Ovary (tissue), 9 donors: ENCODE measurements around the gene RASA3. TPM values are rescaled to one million over a fixed set of nuclear protein-coding genes. Genes with fewer than 3 reads are reported as not detected.

Source experiments
- DNase-seq, 5 donors: peaks; one replicate each; pipeline ENCODE4 v3.0.0-alpha.2; 2019 to 2020
- H3K27ac ChIP-seq, 2 donors: fragments of 200-600 bp; one replicate each; pipeline versions ENCODE4 v1.5.1 to v1.8.0; 2019 to 2022
- H3K27me3 ChIP-seq: fragments of 200-600 bp; one replicate; pipeline ENCODE4 v1.8.0; 2022
- H3K36me3 ChIP-seq: fragments of 200-600 bp; sonication (generic); one replicate; pipeline ENCODE4 v1.5.1; 2019
- H3K4me1 ChIP-seq: one replicate; pipeline ENCODE4 v1.8.1; 2013; ENCODE audit warnings: mild to moderate bottlenecking, moderate library complexity; ENCODE audit not compliant: insufficient read depth
- H3K4me3 ChIP-seq: fragments of 200-600 bp; sonication (generic); one replicate; pipeline ENCODE4 v1.5.1; 2017
- H3K9me3 ChIP-seq, 2 donors: fragments of 200-600 bp in 1 of 2; sonication (generic) in 1 of 2; one replicate each; pipeline versions ENCODE4 v1.5.1 to v1.8.1; 2013 to 2019; ENCODE audit warnings: mild to moderate bottlenecking in 1 of 2, moderate library complexity in 1 of 2
- CTCF ChIP-seq, 3 donors: fragments of 450-650 bp in 2 of 3; fragments of 200-600 bp in 1 of 3; IDR thresholded peaks; one replicate each; pipeline versions ENCODE4 v1.5.1 to v1.8.0; 2016 to 2022; ENCODE audit warnings: antibody characterized with exemption in 3 of 3, mild to moderate bottlenecking in 1 of 3
- EP300 ChIP-seq: sonication (generic); formaldehyde crosslinking; IDR thresholded peaks from one replicate; pipeline ENCODE4 v1.6.1; 2017; ENCODE audit warnings: antibody characterized with exemption
- POLR2A ChIP-seq: fragments of 450-650 bp; IDR thresholded peaks from one replicate; pipeline ENCODE4 v1.6.1; 2017; ENCODE audit warnings: antibody characterized with exemption, mild to moderate bottlenecking, moderate library complexity
- WGBS, 3 donors: extraction: QIAGEN DNeasy Blood & Tissue Kit in 1 of 3; methylation state at CpG; one replicate each; pipeline versions ENCODE4 v1.1.5 to v1.1.7; 2013 to 2017; 5-methylcytosine and 5-hydroxymethylcytosine counted together
- intact Hi-C, 4 donors: fragments of 100-400 bp; cut with DNase I; formaldehyde crosslinking; loops; one replicate each; pipeline versions ENCODE4 v1.11.0 to v1.15.1; 2022 to 2023
- polyA plus RNA-seq, 2 donors: library from polyadenylated mRNA; stranded (reverse); fragments of 200-250 nt in 1 of 2; fragments of 350-450 nt in 1 of 2; fragmentation: Illumina TruSeq in 1 of 2; extraction: RNeasy Lipid Tissue Mini Kit (QIAGEN cat#74804) in 1 of 2; gene quantifications; one replicate each; pipeline ENCODE4 v1.2.3, GENCODE V29; 2013 to 2014
- total RNA-seq, 7 donors: library from RNA; depleted of rRNA in 2 of 7; stranded (reverse); fragments of >200 nt in 2 of 7; fragmentation: NEBNext Ultra II Directional in 3 of 7; extraction: Animal tissue kit (Norgen Biotek cat#: 25700) in 3 of 7; gene quantifications; one replicate each; pipeline versions ENCODE4 v1.1.0 to v1.2.4, GENCODE V29; 2016 to 2023
- donor health status: DM: no; HTN: no; CAD: no; lungs with moderate emphysema.
- donor health status: DM: no; HTN: no; CAD: no.
- donor health status: Bipolar disorder and iron deficiency.
- donor health status: DM: yes; HTN: yes; CAD: no.
- donor health status: DM: no; HTN: no; CAD: no.
- donor health status: DM: yes; HTN: yes; CAD: no.

RASA3 gene
- total and polyA plus RNA-seq, 9 donors, result 5.4 to 16.9 (median 9.4) TPM

- Histone ChIP-seq H3K9me3 (no peaks in the 10 kb centered on the region), H3K36me3 (no peaks in the 10 kb centered on the region), H3K4me3 (no peak overlapping the region), H3K27ac (no peak overlapping the region), H3K27me3 (no peaks in the 10 kb centered on the region), H3K4me1 (no peaks in the 10 kb centered on the region)
- intact Hi-C loops, result no loop called here
- TF ChIP-seq POLR2A, result no peak
- no peak for TF ChIP-seq EP300
- no peak for TF ChIP-seq CTCF (IDR thresholded peaks at IDR 0.05)
- WGBS, 3 donors, result 71 to 88% (median 84%) methylated on average over 4 of the region's 4 CpGs
- peak in 1 of 5 donors; percentile 10 for DNase-seq
Observed at GRCh38 chr13:114095486-114095885, 36.9 kb downstream of the RASA3 start.

- Histone ChIP-seq H3K27ac (no peak overlapping the region), H3K4me1 (no peaks in the 10 kb centered on the region), H3K4me3 (no peak overlapping the region), H3K9me3 (no peaks in the 10 kb centered on the region), H3K27me3 (no peaks in the 10 kb centered on the region), H3K36me3 (no peaks in the 10 kb centered on the region)
- DNase-seq, result no peak
- intact Hi-C loops, result no loop called here
- TF ChIP-seq POLR2A (no peak), CTCF (IDR thresholded peaks at IDR 0.05) (no peak), EP300 (no peak)
Observed at GRCh38 chr13:114093118-114093517, 39.3 kb downstream of the RASA3 start.

- no peaks in the 10 kb centered on the region for H3K36me3 ChIP-seq
- H3K9me3 ChIP-seq, result no peaks in the 10 kb centered on the region
- no peak overlapping the region for H3K4me3 ChIP-seq
- no peak overlapping the region for H3K27ac ChIP-seq
- intact Hi-C loops, result no loop called here
- no peak for TF ChIP-seq CTCF (IDR thresholded peaks at IDR 0.05)
- no peak for TF ChIP-seq EP300
- no peak for TF ChIP-seq POLR2A
- no peaks in the 10 kb centered on the region for H3K27me3 ChIP-seq
- WGBS, 3 donors, result 93 to 94% (median 94%) methylated on average over 3 of the region's 3 CpGs
- DNase-seq, result no peak
- H3K4me1 ChIP-seq, result no peaks in the 10 kb centered on the region
Observed at GRCh38 chr13:114092468-114092867, 40.0 kb downstream of the RASA3 start.

GRCh38 chr13:114090476-114090875 lies 41.9 kb downstream of the RASA3 start:
- no peaks in the 10 kb centered on the region for H3K9me3 ChIP-seq
- DNase-seq, result peak in 3 of 5 donors; percentile 9 to 14 (median 10)
- WGBS, 3 donors, result 83 to 87% (median 87%) methylated on average over 11 of the region's 11 CpGs
- H3K27me3 ChIP-seq, result no peaks in the 10 kb centered on the region
- H3K36me3 ChIP-seq, result no peaks in the 10 kb centered on the region
- no peaks in the 10 kb centered on the region for H3K4me1 ChIP-seq
- no peak for TF ChIP-seq EP300
- no peak for TF ChIP-seq CTCF (IDR thresholded peaks at IDR 0.05)
- no peak for TF ChIP-seq POLR2A
- intact Hi-C loops, result no loop called here
- H3K4me3 ChIP-seq, result no peak overlapping the region
- no peak overlapping the region for H3K27ac ChIP-seq
